Fibroblast of peridontal ligament (primary cell): ENCODE data around the gene PDE4D.

Experiments used
- DNase-seq: peaks from one replicate; pipeline ENCODE4 v3.0.0-alpha.2; 2010; ENCODE audit errors: extremely low read depth

The PDE4D gene

DNA sequence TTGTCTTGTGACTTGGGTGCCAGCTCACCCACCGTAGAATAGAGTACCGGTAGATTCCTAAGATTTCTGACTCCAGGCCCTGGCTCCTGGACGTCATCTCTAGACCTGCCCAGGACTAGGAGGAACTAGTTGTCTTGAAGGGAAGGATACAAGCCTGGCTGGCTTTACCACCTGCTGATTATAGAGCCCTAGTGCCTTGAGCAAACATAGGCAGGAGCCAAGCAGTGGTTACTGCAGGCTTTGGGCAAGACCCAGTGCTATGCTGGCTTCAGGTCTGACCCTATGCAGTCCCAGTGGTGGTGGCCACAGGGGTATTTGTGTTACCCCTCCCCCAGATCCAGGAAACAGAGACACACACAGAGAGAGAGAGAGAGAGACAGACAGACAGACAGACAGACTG is 606.2 kb downstream of the PDE4D start:
- DNase-seq: no peak

DNA sequence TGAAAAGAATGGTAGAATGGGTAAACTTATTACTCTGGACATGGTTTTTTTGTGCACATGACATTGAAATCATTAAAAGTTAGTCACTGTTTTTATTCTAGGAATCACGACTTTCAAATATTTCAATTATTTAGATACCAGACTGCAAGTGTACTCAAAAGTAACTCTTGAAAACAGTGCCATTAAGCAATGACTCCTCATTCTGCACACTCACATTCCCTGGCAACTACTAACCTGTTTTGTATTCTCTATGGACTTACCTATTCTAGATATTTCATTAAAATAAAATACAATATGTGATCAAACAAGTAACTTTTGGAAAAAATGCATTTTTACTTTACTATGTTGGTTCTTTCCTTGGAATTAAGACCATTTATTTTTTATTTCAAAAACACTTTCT is 607.0 kb downstream of the PDE4D start:
- no peak for DNase-seq

DNA sequence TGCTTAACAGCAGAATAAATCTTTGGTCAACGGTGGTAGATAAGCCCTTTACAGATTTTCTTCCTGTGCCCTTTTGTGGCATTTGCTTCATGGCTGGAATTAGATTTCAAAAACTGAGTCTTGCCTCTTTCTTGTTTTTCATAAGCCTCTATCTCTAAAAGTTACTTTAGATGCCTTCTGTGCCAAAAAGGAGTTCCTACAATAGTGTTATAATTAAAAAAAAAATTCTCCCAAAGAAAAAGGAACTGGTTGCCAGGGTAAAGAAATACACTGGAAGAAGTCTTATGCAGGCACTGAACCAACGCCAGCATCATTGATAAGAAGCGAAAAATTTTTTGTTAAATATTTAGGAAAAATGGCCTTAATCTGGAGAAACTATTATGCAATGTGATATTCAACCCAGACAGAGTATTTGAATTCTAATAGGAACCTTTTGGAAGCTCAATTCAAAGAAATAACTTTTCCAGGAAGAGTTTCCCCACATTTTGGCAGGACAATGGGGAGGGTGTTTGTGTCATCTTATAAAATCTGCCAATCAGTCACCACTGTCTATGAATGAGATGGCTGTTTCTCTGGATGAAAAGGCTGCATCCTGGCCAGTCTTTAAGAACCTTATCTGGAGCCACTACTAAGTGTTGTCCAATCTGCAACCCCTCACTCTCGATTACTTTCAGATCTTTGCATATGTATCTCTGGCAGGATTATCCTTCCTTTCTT is 608.1 kb downstream of the PDE4D start:
- no peak for DNase-seq

DNA sequence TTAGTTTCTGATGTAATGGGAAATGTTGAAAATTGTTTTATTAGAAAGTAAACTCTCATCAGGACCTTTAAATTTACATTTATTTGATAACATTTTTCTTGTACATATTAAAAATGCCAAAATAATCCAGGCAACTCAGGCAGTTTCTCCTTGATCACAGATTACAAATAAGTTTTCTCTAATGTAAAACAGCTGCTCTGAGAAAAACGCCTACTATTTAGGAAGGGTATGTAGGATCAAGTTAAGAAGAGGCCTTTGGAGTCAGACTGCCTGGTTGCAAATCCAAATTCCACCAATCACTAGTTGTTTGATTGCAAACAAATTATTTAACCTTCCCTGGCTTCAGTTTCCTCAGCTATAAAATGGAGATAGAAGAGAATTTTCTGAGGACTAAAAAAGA is 610.8 kb downstream of the PDE4D start:
- DNase-seq: peak; percentile 18

DNA sequence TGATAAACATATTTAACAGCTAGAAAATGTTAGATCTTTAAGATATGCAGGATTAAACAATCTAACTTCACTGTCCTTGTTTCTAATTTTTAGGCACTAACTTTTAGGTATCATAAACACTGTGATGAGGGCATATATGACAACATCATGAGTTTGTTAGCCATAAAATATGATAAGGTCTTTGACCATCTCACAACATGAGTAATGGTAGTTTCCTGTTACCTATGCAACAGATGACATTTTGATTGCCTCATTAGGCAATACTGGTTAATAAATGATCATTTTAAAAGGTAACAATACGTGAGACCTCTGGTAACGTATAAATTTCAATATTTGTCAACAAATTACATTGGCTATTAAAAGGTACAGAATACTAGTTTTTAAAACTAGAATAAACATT is 613.5 kb downstream of the PDE4D start:
- no peak for DNase-seq

DNA sequence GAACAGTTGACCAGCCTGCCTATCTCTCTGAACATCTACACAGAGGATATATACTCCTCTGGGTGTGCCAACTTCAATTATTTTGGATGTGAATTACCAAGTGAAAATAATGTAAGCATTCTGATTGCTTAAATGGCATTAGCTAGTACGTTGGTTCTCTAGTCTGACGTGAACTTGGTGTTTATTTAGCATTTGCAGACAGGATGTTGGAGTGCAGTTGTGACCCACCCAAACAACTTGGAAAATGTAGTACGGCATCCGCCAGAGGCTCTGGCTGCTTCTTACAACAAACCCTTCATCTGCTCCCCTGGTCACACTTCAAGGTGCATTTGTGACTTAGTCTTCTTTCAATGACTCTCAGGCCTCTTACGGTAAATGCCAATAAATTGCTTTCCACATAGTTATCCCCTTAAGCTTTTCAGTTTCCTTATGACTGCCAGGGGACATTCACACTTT is 616.6 kb downstream of the PDE4D start:
- DNase-seq: no peak

DNA sequence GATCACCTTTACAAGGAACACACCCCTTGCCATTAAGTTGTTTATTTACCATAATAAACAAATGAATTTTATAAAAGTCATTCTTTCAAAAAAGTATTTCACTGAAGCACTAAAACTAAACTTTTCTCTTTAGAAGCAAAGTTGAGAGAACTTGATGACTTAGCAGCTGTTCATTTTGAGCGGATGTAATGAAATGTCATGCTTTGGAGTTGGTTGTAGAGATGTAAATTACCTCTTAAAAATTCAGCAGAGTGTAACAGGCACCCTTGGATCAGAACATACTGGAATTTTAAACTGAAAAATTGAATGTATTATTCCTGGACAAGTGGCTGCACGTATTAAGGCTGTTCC is 617.2 kb downstream of the PDE4D start:
- no peak for DNase-seq

DNA sequence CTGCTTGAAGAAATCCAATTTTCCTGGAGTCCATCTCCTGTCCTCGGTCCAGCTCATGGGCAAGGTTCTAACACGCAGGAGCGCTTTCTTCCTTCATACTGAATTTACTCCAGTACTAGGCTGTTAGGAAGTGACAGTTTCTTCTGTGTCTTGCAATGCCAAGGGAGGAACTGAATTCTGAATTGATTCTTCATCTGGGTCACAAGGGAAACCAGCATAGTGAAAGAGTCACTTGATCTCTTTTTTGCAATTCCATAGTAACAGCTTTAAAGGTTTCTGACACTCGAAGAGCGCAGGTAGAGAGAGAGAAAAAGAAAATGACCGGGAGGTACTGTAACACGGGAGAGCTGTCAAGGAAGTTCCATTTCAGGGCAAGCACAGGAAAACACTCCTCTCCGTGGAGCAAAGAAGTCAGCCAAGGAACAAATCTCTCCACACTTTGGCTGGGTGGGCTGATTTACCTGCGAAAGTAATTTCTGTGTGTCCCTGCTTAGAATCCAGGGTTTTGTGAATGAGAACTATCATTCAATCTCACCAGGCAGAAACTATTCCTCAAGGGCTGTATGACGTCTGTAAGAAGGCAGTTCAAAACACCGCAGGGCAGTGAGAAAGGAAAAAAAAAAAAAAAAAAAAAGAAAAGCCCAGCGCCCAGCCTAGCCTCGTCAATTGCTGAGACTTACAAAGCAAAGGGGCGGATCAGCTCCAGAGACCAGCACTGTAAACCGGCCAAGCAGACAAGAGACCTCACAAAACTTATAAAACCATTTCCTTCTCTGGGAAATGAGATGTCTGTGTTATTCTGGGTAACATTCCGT is 617.8 kb downstream of the PDE4D start:
- DNase-seq: peak; percentile 49

DNA sequence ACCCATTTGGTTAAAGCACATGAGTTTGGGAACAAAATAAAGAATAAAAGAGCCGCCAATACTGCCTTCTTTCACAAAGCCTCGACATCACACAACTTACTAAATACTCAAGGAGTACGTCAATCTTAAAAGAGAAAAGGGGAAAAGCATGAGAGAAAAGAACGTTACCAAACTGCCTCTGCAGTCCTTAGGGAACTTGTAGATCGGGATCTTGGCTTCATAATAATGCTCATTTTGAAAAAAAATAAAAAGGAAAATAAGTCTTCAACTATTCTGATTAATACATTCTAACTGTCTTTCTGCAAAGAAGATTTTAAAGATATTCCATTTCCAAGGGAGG is 618.4 kb downstream of the PDE4D start:
- peak; percentile 6 for DNase-seq

DNA sequence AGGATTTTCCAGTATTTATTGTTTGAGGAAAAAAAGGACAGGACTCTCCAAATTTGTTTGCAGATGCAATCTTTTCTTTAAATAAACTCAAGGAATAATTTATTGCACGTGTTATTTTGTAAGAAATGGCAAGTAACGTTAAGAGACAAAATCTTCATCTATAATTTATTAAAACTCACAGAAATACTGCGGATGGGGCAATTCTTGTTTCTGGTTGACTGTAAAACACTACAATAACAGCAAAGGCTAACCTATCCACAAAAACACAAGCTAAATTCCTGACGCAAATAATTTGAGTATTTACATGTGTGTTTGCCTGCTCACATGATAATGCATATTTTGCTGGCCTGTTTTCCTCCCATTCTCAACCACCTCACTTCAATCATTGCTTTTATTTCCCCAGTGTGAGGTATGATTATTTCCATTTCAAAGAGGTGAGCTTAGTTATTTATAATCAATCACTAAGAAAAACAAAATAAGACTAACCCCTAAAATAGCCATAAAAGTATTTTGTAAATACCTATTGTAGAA is 619.4 kb downstream of the PDE4D start:
- no peak for DNase-seq

DNA sequence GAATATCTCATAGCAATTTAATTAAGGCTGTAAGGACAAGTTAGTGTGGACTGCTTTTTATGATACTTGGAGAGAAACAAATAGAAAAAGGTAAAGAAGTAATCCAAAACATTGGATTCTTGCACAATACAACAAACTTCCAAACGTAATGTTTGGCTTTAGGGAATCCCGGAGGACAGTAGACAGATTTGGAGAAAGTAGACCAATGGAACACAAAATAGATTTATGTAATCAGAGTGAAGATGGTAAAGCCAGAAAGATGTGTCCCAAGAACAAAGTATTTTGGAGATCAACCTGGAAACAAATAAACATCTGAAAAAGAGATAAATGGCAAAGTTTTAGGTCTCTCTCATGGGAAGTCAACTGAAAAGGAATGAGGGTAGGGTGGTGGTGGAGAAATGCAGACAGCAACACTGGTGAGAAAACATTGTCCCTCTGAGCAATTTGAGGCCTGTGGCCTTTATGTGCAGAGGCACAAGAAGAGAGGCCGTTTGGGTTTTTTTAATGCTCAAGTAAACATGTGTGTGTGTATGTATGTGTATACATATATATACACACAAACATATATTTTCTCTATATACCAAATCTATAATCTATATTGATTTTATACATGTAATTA is 620.6 kb downstream of the PDE4D start:
- DNase-seq: no peak

DNA sequence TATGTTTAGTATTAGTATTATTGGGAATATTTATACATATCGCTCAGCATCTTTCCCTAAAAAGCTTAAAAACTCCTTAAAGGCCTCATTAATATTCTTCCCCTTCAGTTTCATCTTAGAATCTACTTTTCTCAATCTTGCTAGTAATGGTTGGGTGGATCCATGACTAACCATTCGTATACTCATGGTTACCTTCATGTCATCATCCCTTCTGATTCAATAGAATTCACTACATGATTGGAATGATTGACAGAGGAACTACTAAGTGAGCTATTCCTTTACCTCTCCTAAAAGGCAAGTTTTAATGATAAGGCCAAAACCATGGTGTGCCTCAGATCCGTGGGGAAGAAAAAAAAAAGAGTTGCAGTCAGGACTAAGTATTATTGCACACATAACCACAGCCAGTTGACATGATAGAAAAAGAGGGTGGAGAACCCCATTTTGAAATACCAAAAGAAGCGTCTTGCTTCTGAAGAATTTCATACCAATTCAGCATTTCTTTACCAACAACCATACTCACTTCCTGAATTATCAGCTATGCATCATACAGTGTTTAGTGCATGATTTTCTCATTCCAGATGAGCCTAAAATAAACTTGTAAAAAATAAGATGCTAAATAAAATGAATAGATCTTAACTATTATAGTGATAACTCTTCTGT is 624.6 kb downstream of the PDE4D start:
- DNase-seq: no peak

DNA sequence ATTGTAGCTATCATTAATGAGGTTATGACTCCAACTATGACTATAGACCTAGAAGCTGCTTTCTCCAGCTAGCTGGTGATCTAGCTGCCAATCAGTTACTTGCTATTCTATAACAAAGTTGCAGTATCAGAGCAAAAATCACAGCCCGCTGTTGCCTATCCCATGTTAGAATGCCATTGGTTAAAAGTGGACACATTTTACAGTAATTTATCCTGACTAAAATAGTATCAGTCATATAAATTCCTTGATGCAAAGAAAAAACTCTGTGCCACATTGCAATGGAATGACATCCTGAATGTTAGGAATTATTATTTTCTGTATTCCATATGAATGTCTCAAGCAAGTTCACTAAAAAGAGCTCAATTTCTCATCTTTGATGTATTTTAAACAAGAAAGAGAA is 626.5 kb downstream of the PDE4D start:
- no peak for DNase-seq

DNA sequence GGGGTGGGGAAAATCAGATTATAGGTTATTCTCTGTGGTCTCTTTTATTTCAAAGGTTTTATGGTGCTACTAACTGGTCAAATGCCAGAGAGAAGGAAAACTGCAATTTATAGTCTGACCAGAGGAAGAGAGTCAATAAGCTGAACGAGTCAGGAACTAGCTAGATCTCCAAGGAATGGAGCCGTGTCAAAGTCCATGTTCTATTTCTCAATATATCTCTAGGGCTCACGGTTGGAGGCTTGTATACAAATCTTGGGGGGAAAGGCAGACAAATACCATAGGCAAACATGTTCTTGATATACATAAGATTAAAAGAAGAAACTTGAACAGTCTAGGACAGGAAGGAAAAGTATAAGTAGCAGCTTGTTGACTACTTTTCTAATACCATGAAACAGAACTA is 627.1 kb downstream of the PDE4D start:
- no peak for DNase-seq

DNA sequence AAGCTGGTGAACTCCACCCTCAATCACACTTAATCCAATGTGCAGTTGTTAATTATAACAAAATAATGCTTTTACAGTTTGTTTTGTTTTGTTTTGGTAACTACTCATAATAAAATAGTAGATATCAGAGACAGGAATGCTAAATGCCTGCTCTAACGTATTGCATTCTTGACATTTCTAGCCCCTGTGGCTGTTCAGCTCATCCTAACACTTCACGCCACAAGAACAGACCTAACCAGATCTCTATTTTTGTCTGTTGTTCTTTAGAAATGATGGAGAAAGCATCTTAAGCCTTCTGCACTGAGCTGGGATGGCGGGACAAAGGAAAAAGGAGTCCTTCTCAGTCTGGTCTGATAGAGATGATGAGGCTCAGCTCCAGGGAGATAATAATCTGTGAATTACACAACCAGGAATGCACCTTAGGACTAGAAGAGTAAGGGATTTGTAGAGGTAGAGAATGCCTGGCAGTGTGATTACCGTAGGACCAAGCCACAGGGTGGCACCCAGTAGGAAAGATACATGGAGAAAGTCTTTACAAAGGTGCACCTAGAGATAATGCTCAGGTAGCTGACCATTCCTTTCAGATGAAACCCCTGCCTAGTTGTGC is 628.8 kb downstream of the PDE4D start:
- DNase-seq: no peak

DNA sequence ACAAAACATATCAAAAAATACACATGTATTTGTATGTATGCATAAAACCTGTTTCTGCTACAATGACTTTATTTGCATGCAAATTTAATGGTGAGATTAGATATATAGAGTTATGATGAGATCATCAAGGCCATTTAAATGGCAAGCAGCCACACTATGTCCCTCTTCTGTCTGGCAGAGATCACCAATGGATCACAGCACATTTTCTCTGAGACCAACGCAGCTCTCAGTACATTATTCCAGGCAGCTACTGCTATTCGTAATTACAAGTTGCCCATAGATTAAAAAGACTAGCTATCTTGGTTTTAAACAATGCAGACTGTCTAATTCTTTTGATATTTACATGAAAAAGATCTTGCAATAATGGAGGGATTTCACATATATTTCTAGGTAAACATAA is 629.5 kb downstream of the PDE4D start:
- no peak for DNase-seq

DNA sequence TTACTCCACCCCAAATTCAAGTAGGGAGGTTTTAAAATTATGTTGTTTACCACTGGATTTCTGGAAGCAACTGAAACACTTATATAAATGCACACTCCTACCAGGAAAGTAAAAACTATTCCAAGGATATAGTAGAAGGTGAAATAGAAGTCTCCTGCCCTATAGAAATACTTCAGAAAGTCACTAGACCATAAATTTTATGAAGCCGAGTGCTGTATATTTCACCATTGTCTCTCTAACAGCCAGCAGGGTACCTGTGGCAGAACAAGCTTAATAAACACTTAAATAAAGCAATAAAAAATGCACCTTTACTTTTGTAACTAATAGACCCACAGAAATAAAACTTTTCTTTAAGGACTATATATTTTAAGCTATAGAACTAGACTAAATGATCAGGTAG is 631.6 kb downstream of the PDE4D start:
- DNase-seq: no peak

DNA sequence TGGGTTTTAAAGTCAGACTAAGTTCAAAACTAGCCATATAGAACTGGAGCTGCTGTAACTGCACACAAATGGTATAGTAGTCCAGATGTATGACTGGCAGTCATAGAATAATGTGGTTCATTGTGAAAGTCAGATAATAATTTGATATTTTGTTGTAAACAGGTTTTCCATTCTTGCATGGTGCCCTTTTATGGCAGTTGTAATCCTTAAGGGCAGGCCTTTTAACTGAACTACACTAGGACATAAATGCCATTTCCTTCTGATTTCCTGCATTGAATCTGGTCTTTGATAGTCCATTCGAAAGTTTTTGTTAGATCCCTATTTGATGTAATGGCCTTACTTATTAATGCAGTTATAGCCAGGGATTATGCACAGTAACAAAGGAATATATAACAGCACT is 632.6 kb downstream of the PDE4D start:
- DNase-seq: no peak

DNA sequence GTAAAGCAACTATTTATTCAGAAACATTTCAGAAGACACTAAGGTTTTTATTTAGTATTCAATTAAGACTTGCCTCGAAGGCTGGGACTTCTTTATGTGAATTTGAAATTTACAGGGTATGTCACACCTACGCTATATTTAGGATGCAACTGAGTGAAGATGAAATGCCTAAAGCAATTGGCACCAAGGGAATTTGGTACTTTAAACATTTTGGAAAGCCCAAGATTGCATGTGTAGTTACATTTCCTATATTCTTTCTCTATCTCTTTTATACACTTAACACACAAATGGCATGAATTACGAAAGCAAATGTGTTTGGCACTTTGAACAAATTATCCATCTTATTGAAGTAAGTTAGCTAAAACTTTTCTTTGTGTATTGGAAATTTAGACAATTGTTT is 633.3 kb downstream of the PDE4D start:
- DNase-seq: no peak

DNA sequence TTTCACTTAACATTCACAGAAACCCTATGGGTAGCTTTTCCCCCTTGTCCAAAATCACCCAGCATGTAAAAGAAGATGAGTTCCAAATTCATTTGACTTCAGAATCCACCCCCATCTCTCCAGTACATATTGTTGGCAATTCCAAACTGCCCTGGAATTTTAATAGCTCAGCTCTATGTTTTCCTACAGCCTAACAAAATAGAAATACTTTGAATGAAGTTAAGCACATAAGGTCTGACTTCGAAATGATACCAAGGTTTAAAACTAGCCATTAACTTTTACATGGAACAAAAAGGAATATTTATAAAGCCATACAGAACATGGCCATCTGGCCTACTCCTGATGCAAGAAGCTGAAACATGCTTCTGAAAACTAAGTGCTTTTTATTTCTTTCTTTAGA is 634.3 kb downstream of the PDE4D start:
- no peak for DNase-seq

DNA sequence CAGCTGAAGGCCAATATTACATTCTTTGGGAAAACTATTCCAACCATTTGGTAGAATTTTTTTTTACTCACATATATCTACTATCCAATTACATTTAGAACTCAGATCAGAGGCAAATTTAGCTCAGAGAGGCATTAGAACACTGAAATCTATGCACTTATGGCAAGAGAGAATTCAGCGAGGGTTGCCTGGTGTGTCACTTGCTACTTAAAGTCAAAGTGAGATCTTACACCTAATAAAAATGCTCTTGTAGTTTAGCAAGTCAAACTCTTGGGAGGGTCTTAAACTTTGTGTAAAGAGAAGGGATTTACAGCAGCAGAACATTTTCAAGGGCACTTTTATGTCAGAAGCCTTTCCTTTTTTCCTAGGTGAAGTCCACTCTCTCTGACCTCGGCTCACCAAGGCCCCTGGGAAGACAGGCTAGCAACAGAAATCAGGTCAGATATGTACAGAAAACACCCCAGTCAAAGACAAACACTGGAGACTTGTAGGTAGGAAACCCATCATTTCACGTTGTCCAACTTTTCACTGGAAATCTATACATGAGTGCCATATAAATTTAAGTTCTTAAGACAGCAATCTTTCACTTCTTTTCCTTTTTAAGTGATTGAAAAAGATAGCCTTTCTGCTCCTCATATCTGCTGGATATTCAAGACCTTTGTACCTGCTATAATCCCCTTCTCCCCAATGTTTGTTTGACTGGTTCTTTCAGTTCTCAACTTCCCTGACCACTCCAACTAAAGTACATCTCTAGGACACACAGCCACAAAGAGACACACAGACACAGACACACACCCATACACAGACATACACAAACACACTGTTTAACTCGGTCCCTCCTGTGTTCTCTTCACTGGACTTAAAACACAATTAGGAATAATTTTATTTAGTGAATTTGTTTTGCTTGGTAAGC is 635.8 kb downstream of the PDE4D start:
- no peak for DNase-seq
